Panc1 (cell line): ENCODE data around the gene CPXM1. TPM values are rescaled to one million over a fixed set of nuclear protein-coding genes. Genes with fewer than 3 reads are reported as not detected.

Experiments
- ATAC-seq: fragments of 200-7000 bp; cut with Tn5 transposase; 2 replicates; pipeline ENCODE4 v1.9.1; 2020; ENCODE audit warnings: mild to moderate bottlenecking, moderate library complexity
- BruUV-seq: library from RNA; stranded (reverse); fragments of 400-500 nt; replicated peaks from 2 replicates; lab custom pipeline; 2021; lab: Mats Ljungman, UMichigan
- CTCF ChIA-PET: fragments of 300-600 bp; sonication (Branson Sonifier 250); formaldehyde crosslinking; loops from one replicate; lab custom pipeline; 2022; ENCODE audit warnings: antibody characterized with exemption; lab: Charles Lee
- POLR2A ChIA-PET: fragments of 300-600 bp; sonication (Branson Sonifier 250); formaldehyde crosslinking; loops from one replicate; lab custom pipeline; 2022; ENCODE audit warnings: antibody characterized with exemption; lab: Charles Lee
- DNase-seq: peaks from one replicate; pipeline ENCODE4 v3.0.0-alpha.2; 2010; ENCODE audit warnings: low read depth, low spot score
- H3K27ac ChIP-seq: 2 replicates; pipeline ENCODE4 v1.5.1; 2011; ENCODE audit warnings: mild to moderate bottlenecking, low read length, inconsistent platforms
- H3K27me3 ChIP-seq: fragments of 200-500 bp; sonication (Bioruptor generic); 2 replicates; pipeline ENCODE4 v1.6.0; 2014; ENCODE audit warnings: low read length, inconsistent platforms; ENCODE audit not compliant: control insufficient read depth, insufficient read depth
- H3K36me3 ChIP-seq: fragments of 200-500 bp; sonication (Bioruptor generic); 2 replicates; pipeline ENCODE4 v1.5.1; 2014; ENCODE audit warnings: inconsistent platforms, mild to moderate bottlenecking, low read length, moderate library complexity; ENCODE audit not compliant: control insufficient read depth, insufficient read depth
- H3K4me1 ChIP-seq: 2 replicates; pipeline ENCODE4 v1.5.1; 2011; ENCODE audit warnings: inconsistent platforms, mild to moderate bottlenecking, low read length, moderate library complexity; ENCODE audit not compliant: control insufficient read depth, insufficient read depth
- H3K4me3 ChIP-seq, 2 experiments: 2 replicates each; pipeline ENCODE4 v1.5.1; 2011 to 2012; ENCODE audit warnings: low read depth in 2 of 2, low read length in 2 of 2, mild to moderate bottlenecking in 2 of 2, inconsistent platforms in 1 of 2, moderate library complexity in 1 of 2
- H3K9me3 ChIP-seq: fragments of 200-500 bp; sonication (Bioruptor generic); 2 replicates; pipeline ENCODE4 v1.5.1; 2014; ENCODE audit warnings: low read depth, mild to moderate bottlenecking, inconsistent platforms, low read length, moderate library complexity; ENCODE audit not compliant: control insufficient read depth, insufficient read depth
- POLR2AphosphoS5 ChIP-seq: IDR thresholded peaks from 2 replicates; pipeline ENCODE4 v1.6.1; 2012; ENCODE audit warnings: mild to moderate bottlenecking, low read depth, low read length, moderate library complexity
- SIN3A ChIP-seq: IDR thresholded peaks from 2 replicates; pipeline ENCODE4 v1.6.1; 2012; ENCODE audit warnings: low read depth, mild to moderate bottlenecking, low read length, moderate library complexity, borderline replicate concordance; ENCODE audit not compliant: insufficient read depth
- TCF7L2 ChIP-seq: IDR thresholded peaks from 2 replicates; pipeline ENCODE4 v1.6.1; 2011; ENCODE audit warnings: mild to moderate bottlenecking, low read depth, low read length, inconsistent platforms
- in situ Hi-C: cut with HindIII; loops from 2 replicates; pipeline ENCODE4 v1.10.0; 2016; ENCODE audit warnings: low sequenced_read_pairs, low pct_unique_long_range_greater_than_20kb
- intact Hi-C: fragments of 100-400 bp; cut with micrococcal nuclease; formaldehyde crosslinking; loops from one replicate; pipeline ENCODE4 v1.10.0; 2022; ENCODE audit not compliant: unreplicated experiment
- total RNA-seq: library from RNA; stranded (reverse); gene quantifications from one replicate; pipeline ENCODE4 v1.2.1, GENCODE V29; 2021; ENCODE audit not compliant: unreplicated experiment
- TF ChIP-seq, protein P1 (sequence below): fragments of 450-650 bp; IDR thresholded peaks from 2 replicates; pipeline ENCODE4 v1.5.1; 2017; ENCODE audit warnings: mild to moderate bottlenecking
- TF ChIP-seq, protein P2 (sequence below), 2 experiments: IDR thresholded peaks; 2 replicates each; pipeline ENCODE4 v1.6.1; 2011 to 2012; ENCODE audit warnings: low read depth in 2 of 2, control low read depth in 1 of 2, low read length in 1 of 2, mild to moderate bottlenecking in 1 of 2, moderate library complexity in 1 of 2; ENCODE audit not compliant: insufficient read depth in 1 of 2

The CPXM1 gene
- total RNA-seq, 1 experiment from 2014 or later, result not detected

DNA sequence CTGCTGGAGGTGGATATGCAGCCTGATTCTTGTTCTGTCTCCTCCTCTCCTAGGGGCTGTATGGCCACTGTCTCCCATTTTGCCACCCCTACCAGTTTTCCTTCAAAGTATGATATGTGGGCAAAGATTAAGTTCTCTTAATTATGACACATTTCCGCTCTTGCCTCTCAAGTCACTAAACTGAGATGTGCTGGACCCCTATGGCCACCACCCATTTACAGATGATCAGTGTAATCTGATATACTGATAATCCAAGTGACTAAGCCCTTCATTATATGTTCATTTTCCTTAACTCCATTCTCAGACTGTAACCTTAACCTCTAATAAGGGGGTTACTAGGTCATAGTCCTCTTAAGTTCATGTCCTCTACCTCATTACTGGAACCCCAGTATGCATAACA, 13.6 kb upstream of the CPXM1 start:
- intact Hi-C loops, result no loop called here
- DNase-seq (no peak), ATAC-seq (no peak)
- Histone ChIP-seq H3K36me3 (no peaks in the 10 kb centered on the region), H3K27ac (no peak overlapping the region), H3K9me3 (peaks cover 6% of the 10 kb centered on the region; the same call in 1 of the 2 replicates), H3K27me3 (no peaks in the 10 kb centered on the region), H3K4me1 (no peaks in the 10 kb centered on the region; the same call in 1 of the 2 replicates), H3K4me3 (no peak overlapping the region)
- no peak for TF ChIP-seq SIN3A
- TF ChIP-seq, protein P1, sequence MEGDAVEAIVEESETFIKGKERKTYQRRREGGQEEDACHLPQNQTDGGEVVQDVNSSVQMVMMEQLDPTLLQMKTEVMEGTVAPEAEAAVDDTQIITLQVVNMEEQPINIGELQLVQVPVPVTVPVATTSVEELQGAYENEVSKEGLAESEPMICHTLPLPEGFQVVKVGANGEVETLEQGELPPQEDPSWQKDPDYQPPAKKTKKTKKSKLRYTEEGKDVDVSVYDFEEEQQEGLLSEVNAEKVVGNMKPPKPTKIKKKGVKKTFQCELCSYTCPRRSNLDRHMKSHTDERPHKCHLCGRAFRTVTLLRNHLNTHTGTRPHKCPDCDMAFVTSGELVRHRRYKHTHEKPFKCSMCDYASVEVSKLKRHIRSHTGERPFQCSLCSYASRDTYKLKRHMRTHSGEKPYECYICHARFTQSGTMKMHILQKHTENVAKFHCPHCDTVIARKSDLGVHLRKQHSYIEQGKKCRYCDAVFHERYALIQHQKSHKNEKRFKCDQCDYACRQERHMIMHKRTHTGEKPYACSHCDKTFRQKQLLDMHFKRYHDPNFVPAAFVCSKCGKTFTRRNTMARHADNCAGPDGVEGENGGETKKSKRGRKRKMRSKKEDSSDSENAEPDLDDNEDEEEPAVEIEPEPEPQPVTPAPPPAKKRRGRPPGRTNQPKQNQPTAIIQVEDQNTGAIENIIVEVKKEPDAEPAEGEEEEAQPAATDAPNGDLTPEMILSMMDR, result no peak
- TF ChIP-seq, protein P2, sequence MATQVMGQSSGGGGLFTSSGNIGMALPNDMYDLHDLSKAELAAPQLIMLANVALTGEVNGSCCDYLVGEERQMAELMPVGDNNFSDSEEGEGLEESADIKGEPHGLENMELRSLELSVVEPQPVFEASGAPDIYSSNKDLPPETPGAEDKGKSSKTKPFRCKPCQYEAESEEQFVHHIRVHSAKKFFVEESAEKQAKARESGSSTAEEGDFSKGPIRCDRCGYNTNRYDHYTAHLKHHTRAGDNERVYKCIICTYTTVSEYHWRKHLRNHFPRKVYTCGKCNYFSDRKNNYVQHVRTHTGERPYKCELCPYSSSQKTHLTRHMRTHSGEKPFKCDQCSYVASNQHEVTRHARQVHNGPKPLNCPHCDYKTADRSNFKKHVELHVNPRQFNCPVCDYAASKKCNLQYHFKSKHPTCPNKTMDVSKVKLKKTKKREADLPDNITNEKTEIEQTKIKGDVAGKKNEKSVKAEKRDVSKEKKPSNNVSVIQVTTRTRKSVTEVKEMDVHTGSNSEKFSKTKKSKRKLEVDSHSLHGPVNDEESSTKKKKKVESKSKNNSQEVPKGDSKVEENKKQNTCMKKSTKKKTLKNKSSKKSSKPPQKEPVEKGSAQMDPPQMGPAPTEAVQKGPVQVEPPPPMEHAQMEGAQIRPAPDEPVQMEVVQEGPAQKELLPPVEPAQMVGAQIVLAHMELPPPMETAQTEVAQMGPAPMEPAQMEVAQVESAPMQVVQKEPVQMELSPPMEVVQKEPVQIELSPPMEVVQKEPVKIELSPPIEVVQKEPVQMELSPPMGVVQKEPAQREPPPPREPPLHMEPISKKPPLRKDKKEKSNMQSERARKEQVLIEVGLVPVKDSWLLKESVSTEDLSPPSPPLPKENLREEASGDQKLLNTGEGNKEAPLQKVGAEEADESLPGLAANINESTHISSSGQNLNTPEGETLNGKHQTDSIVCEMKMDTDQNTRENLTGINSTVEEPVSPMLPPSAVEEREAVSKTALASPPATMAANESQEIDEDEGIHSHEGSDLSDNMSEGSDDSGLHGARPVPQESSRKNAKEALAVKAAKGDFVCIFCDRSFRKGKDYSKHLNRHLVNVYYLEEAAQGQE (IDR thresholded peaks at IDR 0.05; ENCODE audit: insufficient read depth in 1 of 2, low read depth in 2 of 2, low read length in 1 of 2), result no peak
- no peak for TF ChIP-seq POLR2AphosphoS5
- no peak for TF ChIP-seq TCF7L2
- in situ Hi-C loops, result no loop called here
- ChIA-PET CTCF (no interaction called here), POLR2A (no interaction called here)
- BruUV-seq, result no TSS peak

DNA sequence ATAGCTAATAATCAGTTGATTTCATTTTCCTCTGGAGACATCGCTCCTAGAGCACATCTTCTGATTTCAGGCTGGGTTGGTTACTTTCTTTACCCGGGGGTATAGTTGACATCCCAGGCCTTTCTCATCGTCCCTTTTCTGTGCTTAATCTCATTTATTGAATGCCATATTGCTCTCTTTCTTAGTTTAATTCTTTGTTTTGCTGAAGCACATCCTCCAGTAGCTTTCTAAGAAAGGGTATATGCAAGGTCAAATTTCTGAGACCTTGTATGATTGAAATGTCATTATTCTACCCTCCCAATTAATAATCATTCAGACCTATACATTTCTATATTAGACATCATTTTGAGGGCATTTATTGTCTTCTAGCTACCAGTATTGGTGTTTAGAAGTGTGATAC, 11.8 kb upstream of the CPXM1 start:
- Histone ChIP-seq H3K27ac (no peak overlapping the region), H3K36me3 (no peaks in the 10 kb centered on the region), H3K4me3 (no peak overlapping the region), H3K4me1 (no peaks in the 10 kb centered on the region; the same call in 1 of the 2 replicates), H3K27me3 (no peaks in the 10 kb centered on the region), H3K9me3 (peaks cover 6% of the 10 kb centered on the region; the same call in 1 of the 2 replicates)
- TF ChIP-seq SIN3A (no peak), TCF7L2 (no peak)
- TF ChIP-seq, protein P2 (IDR thresholded peaks at IDR 0.05; ENCODE audit: insufficient read depth in 1 of 2, low read depth in 2 of 2, low read length in 1 of 2), result no peak
- TF ChIP-seq, protein P1, result no peak
- DNase-seq (no peak), ATAC-seq (no peak)
- in situ Hi-C loops, result no loop called here
- intact Hi-C loops, result no loop called here
- ChIA-PET POLR2A (interaction anchor here (0.6 kb wide), 1 partner anchor 9 kb away, joined by 3 read pairs; no protein-coding TSS in a partner anchor), CTCF (no interaction called here)
- no TSS peak for BruUV-seq
